H1 (cell line): ENCODE measurements around the gene KCNMA1. TPM values are rescaled to one million over a fixed set of nuclear protein-coding genes. Genes with fewer than 3 reads are reported as not detected.

ENCODE experiments used
- CTCF ChIA-PET: fragments of 300-600 bp; sonication (Branson Sonifier 250); formaldehyde crosslinking; loops from one replicate; lab custom pipeline; 2021; ENCODE audit not compliant: partially characterized antibody; lab: Charles Lee
- POLR2A ChIA-PET: fragments of 300-600 bp; sonication (Branson Sonifier 250); formaldehyde crosslinking; loops from one replicate; lab custom pipeline; 2021; ENCODE audit warnings: inconsistent platforms; ENCODE audit not compliant: partially characterized antibody; lab: Charles Lee
- DNase-seq, 2 experiments: peaks; one replicate each; pipeline versions ENCODE4 v3.0.0 to v3.0.0-alpha.2; 2010 to 2022; ENCODE audit warnings: low spot score in 2 of 2, low read depth in 1 of 2, mixed read lengths in 1 of 2
- FAIRE-seq: peaks from 2 replicates; lab custom pipeline; 2011; peaks lifted over from hg19 to GRCh38; lab: Jason Lieb, UNC
- H2AFZ ChIP-seq: 2 replicates; pipeline ENCODE4 v1.8.1; 2012; ENCODE audit warnings: low read length, inconsistent platforms
- H2AK5ac ChIP-seq: 2 replicates; pipeline ENCODE4 v1.6.1; 2013; ENCODE audit warnings: low read depth, low read length
- H2BK120ac ChIP-seq: replicated peaks from 2 replicates; pipeline ENCODE3; 2013; ENCODE audit warnings: low read depth, low read length, inconsistent platforms
- H2BK12ac ChIP-seq: 2 replicates; pipeline ENCODE4 v1.6.1; 2013; ENCODE audit warnings: low read depth, low read length
- H2BK15ac ChIP-seq: 2 replicates; pipeline ENCODE4 v1.6.1; 2013; ENCODE audit warnings: low read length
- H2BK20ac ChIP-seq: 2 replicates; pipeline ENCODE4 v1.6.1; 2013; ENCODE audit warnings: low read length
- H2BK5ac ChIP-seq: 2 replicates; pipeline ENCODE4 v1.6.1; 2013; ENCODE audit warnings: low read depth, low read length
- H3K14ac ChIP-seq: 2 replicates; pipeline ENCODE4 v1.6.1; 2013; ENCODE audit warnings: inconsistent platforms; ENCODE audit not compliant: insufficient read length
- H3K18ac ChIP-seq: 2 replicates; pipeline ENCODE4 v1.6.1; 2013; ENCODE audit warnings: low read length; ENCODE audit errors: extremely low read depth
- H3K23ac ChIP-seq: 2 replicates; pipeline ENCODE4 v1.6.1; 2013; ENCODE audit warnings: inconsistent platforms; ENCODE audit not compliant: insufficient read length
- H3K23me2 ChIP-seq: 2 replicates; pipeline ENCODE4 v1.6.1; 2013; ENCODE audit warnings: low read depth, low read length
- H3K27ac ChIP-seq: 2 replicates; pipeline ENCODE4 v1.6.1; 2011; ENCODE audit warnings: low read depth, low read length, inconsistent platforms
- H3K27me3 ChIP-seq, 4 experiments: replicated peaks in 1 of 4; 1 replicate in 1 of 4; 2 replicates in 3 of 4; pipeline versions ENCODE4 v1.6.1 to v1.8.1; 2011 to 2013; ENCODE audit warnings: low read length in 3 of 4, mild to moderate bottlenecking in 3 of 4, inconsistent platforms in 2 of 4, mixed read lengths in 2 of 4, moderate library complexity in 1 of 4; ENCODE audit not compliant: control insufficient read depth in 3 of 4, insufficient read depth in 3 of 4; ENCODE audit errors: extremely low read depth in 1 of 4
- H3K36me3 ChIP-seq, 4 experiments: 2 replicates each; pipeline versions ENCODE4 v1.6.1 to v1.8.1; 2011 to 2013; ENCODE audit warnings: mild to moderate bottlenecking in 4 of 4, low read length in 3 of 4, moderate library complexity in 2 of 4, control low read depth in 1 of 4, inconsistent platforms in 1 of 4; ENCODE audit not compliant: insufficient read depth in 4 of 4, control insufficient read depth in 2 of 4
- H3K4ac ChIP-seq: replicated peaks from 2 replicates; pipeline ENCODE3; 2013; ENCODE audit warnings: low read length, low read depth, mixed read lengths, inconsistent platforms; ENCODE audit not compliant: insufficient read length
- H3K4me1 ChIP-seq, 4 experiments: replicated peaks in 1 of 4; 1 replicate in 1 of 4; 2 replicates in 3 of 4; pipeline versions ENCODE4 v1.6.1 to v1.8.1; 2011 to 2013; ENCODE audit warnings: low read length in 3 of 4, inconsistent platforms in 2 of 4, mixed read lengths in 1 of 4; ENCODE audit not compliant: insufficient read depth in 4 of 4, control insufficient read depth in 3 of 4
- H3K4me2 ChIP-seq, 2 experiments: 2 replicates each; pipeline versions ENCODE4 v1.6.1 to v1.8.1; 2011 to 2013; ENCODE audit warnings: low read depth in 2 of 2, low read length in 2 of 2, control low read depth in 1 of 2, inconsistent platforms in 1 of 2, mild to moderate bottlenecking in 1 of 2; ENCODE audit not compliant: insufficient read depth in 1 of 2
- H3K4me3 ChIP-seq, 4 experiments: fragments of 200-600, 300-600 bp in 1 of 4; sonication (generic), shearing (Covaris generic), sonication (Bioruptor Twin) in 1 of 4; 2 replicates each; pipeline versions ENCODE4 v1.5.1 to v1.8.1; 2011 to 2016; ENCODE audit warnings: low read length in 4 of 4, low read depth in 3 of 4, control low read depth in 2 of 4, inconsistent platforms in 2 of 4, mild to moderate bottlenecking in 2 of 4, mixed read lengths in 1 of 4, moderate library complexity in 1 of 4; ENCODE audit not compliant: insufficient read depth in 2 of 4; ENCODE audit errors: extremely low read depth in 1 of 4
- H3K56ac ChIP-seq: replicated peaks from 2 replicates; pipeline ENCODE3; 2013; ENCODE audit warnings: low read depth, mild to moderate bottlenecking, mixed read lengths, low read length, inconsistent platforms; ENCODE audit not compliant: insufficient read length
- H3K79me1 ChIP-seq: 2 replicates; pipeline ENCODE4 v1.6.1; 2013; ENCODE audit warnings: low read depth, low read length, control low read depth
- H3K79me2 ChIP-seq, 2 experiments: 2 replicates each; pipeline versions ENCODE4 v1.6.1 to v1.8.1; 2012 to 2013; ENCODE audit warnings: low read length in 2 of 2, mild to moderate bottlenecking in 2 of 2, inconsistent platforms in 1 of 2; ENCODE audit not compliant: insufficient read depth in 2 of 2, control insufficient read depth in 1 of 2
- H3K9ac ChIP-seq, 4 experiments: replicated peaks in 1 of 4; 1 replicate in 1 of 4; 2 replicates in 3 of 4; pipeline versions ENCODE4 v1.6.1 to v1.8.1; 2011 to 2013; ENCODE audit warnings: low read depth in 3 of 4, low read length in 3 of 4, control low read depth in 2 of 4, mild to moderate bottlenecking in 2 of 4, moderate library complexity in 2 of 4, inconsistent platforms in 1 of 4; ENCODE audit errors: extremely low read depth in 1 of 4
- H3K9me3 ChIP-seq, 2 experiments: 2 replicates each; pipeline versions ENCODE4 v1.6.1 to v1.8.1; 2012 to 2013; ENCODE audit warnings: mild to moderate bottlenecking in 2 of 2, moderate library complexity in 2 of 2, control low read depth in 1 of 2, inconsistent platforms in 1 of 2, low read depth in 1 of 2, low read length in 1 of 2, mixed read lengths in 1 of 2; ENCODE audit not compliant: insufficient read depth in 2 of 2
- H4K20me1 ChIP-seq, 2 experiments: replicated peaks in 1 of 2; 2 replicates each; pipeline versions ENCODE3 to v1.8.1; 2011 to 2013; ENCODE audit warnings: inconsistent platforms in 2 of 2, low read length in 2 of 2, mild to moderate bottlenecking in 1 of 2; ENCODE audit not compliant: insufficient read depth in 2 of 2, control insufficient read depth in 1 of 2
- H4K5ac ChIP-seq: 2 replicates; pipeline ENCODE4 v1.6.1; 2013; ENCODE audit warnings: low read length, low read depth, mixed read lengths, inconsistent platforms; ENCODE audit not compliant: insufficient read length
- H4K8ac ChIP-seq: 2 replicates; pipeline ENCODE4 v1.8.0; 2013; ENCODE audit warnings: mild to moderate bottlenecking, moderate library complexity, low read length, inconsistent platforms; ENCODE audit not compliant: insufficient read depth; ENCODE audit errors: extremely low read depth
- H4K91ac ChIP-seq: replicated peaks from 2 replicates; pipeline ENCODE3; 2013; ENCODE audit warnings: low read length, mixed read lengths, inconsistent platforms; ENCODE audit not compliant: insufficient read length
- JUN ChIP-seq: IDR thresholded peaks from 2 replicates; pipeline ENCODE4 v1.6.1; 2011; ENCODE audit warnings: low read depth, mild to moderate bottlenecking, improper control_type of control experiment, low read length
- MAFK ChIP-seq: IDR thresholded peaks from 2 replicates; pipeline ENCODE4 v1.6.1; 2012; ENCODE audit warnings: low read depth, mild to moderate bottlenecking, improper control_type of control experiment, low read length
- POLR2AphosphoS5 ChIP-seq: IDR thresholded peaks from 2 replicates; pipeline ENCODE4 v1.6.1; 2011; ENCODE audit warnings: low read depth, low read length
- SAP30 ChIP-seq: fragments of 300-600 bp; sonication (generic); IDR thresholded peaks from 2 replicates; pipeline ENCODE4 v1.7.1; 2012; ENCODE audit warnings: low read length, moderate library complexity, mild to moderate bottlenecking, inconsistent platforms; ENCODE audit not compliant: insufficient read depth, insufficient replicate concordance
- SP2 ChIP-seq: IDR thresholded peaks from 2 replicates; pipeline ENCODE4 v1.6.1; 2012; ENCODE audit warnings: mild to moderate bottlenecking, low read length, inconsistent platforms
- WGBS, 2 experiments: shearing (Covaris generic) in 1 of 2; methylation state at CpG; one replicate each; pipeline versions ENCODE4 v1.1.6 to v1.1.7; 2013 to 2015; ENCODE audit warnings: low lambda C conversion rate in 2 of 2, mixed read lengths in 2 of 2, inconsistent platforms in 1 of 2, low coverage in 1 of 2, missing lambda C conversion rate in 1 of 2; ENCODE audit not compliant: insufficient replicate concordance in 2 of 2, insufficient coverage in 1 of 2, insufficient read length in 1 of 2; ENCODE audit errors: extremely low coverage in 1 of 2, missing lambda C conversion rate in 1 of 2; 5-methylcytosine and 5-hydroxymethylcytosine counted together
- polyA plus RNA-seq, 7 experiments: library from polyadenylated mRNA; depleted of rRNA in 3 of 7; stranded (reverse) in 5 of 7; unstranded in 2 of 7; fragments of >200 nt in 5 of 7; fragments of 200-250 nt in 2 of 7; gene quantifications; 1 replicate in 5 of 7; 2 replicates in 1 of 7; 4 replicates in 1 of 7; pipeline versions ENCODE4 v1.2.1 to v1.2.3, GENCODE V29; 2011 to 2013; ENCODE audit warnings: missing spikeins in 2 of 7, mixed read lengths in 2 of 7
- total RNA-seq: library from RNA; stranded (reverse); fragmentation: NEBNext Ultra II Directional; extraction: Animal tissue kit (Norgen Biotek cat#: 25700); gene quantifications from 2 replicates; pipeline ENCODE4 v1.2.1, GENCODE V29; 2021
- TF ChIP-seq, protein P1 (sequence below): IDR thresholded peaks from 2 replicates; pipeline ENCODE4 v1.6.1; 2011; ENCODE audit warnings: low read depth, mild to moderate bottlenecking, low read length; ENCODE audit not compliant: insufficient read depth

KCNMA1 gene
- total and polyA plus RNA-seq, 2 of the 8 experiments (the other 6 are each of a cell fraction or from before 2014, with no cell fraction given) = 10.2 to 11.1 TPM

DNA sequence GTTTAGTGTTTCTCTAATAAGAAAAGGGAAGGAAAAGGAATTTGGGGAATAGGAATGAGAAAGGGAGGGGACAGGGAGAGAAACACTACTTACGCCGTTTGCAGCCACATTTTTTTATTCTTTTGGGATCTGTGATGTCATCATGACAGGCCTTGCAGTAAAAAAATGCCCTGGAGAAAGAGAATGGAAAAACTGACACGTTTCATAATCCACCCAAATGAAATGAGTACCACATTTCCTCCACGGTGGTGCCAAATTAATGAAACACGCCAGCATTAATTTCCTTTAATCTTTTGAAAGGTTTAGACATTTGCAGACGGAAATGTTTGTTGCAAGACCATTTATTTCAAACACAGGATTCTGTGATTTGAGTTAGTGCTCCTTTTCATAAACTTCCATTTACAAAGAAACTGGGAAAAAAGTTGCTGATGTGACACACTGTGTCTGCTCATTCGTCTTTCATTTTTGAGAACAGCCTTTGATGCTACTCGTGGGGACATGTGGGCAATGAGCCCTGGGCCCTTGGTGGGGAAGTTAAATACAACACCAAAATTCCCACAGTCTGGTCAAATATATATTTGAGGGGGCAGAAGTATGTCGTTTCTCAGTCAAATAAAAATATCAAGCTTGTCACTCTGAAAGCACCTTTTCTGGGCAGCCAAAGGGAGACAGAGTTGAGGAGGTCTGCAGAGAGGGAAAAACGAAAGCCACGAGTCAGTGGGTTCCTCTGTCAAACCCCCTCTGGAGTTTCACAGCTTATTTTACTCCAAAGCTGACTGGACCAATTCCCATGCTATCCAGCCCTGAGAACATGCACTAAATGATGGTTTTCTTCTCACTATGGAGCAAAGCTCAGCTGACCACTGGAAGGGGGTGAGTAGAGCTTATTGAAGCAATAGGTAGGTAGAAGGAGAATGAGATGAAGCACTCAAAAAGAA is 625.5 kb downstream of the KCNMA1 start:
- Histone ChIP-seq H3K36me3 (no peaks in the 10 kb centered on the region; a peak in 1 of 8 replicates), H3K79me2 (no peaks in the 10 kb centered on the region), H3K9me3 (peaks cover 1 to 4% of the 10 kb centered on the region in 2 experiments; a peak in 1 of 4 replicates), H2BK5ac (no peak overlapping the region), H3K27ac (no peak overlapping the region), H3K14ac (no peak overlapping the region), H3K4me3 (no peak overlapping the region), H2BK12ac (no peak overlapping the region), H3K4me2 (no peak overlapping the region), H2BK120ac (no peak overlapping the region), H2AFZ (no peak overlapping the region), H4K91ac (no peak overlapping the region), H3K79me1 (no peaks in the 10 kb centered on the region), H3K27me3 (no peaks in the 10 kb centered on the region), H3K4me1 (no peaks in the 10 kb centered on the region), H3K56ac (no peak overlapping the region), H4K5ac (no peak overlapping the region), H3K23ac (no peak overlapping the region), H4K8ac (no peak overlapping the region), H3K9ac (no peak overlapping the region), H3K4ac (no peak overlapping the region), H3K23me2 (no peaks in the 10 kb centered on the region; the same call in 1 of the 2 replicates), H2AK5ac (no peak overlapping the region), H4K20me1 (no peaks in the 10 kb centered on the region), H2BK20ac (no peak overlapping the region), H3K18ac (no peak overlapping the region), H2BK15ac (no peak overlapping the region)
- no peak for TF ChIP-seq SP2
- TF ChIP-seq SAP30 = no peak
- no peak for TF ChIP-seq POLR2AphosphoS5
- TF ChIP-seq, protein P1, sequence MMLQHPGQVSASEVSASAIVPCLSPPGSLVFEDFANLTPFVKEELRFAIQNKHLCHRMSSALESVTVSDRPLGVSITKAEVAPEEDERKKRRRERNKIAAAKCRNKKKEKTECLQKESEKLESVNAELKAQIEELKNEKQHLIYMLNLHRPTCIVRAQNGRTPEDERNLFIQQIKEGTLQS = no peak
- no peak for TF ChIP-seq JUN
- no peak for TF ChIP-seq MAFK
- WGBS, 2 experiments = 87% methylated on average over 11 of the region's 11 CpGs; no CpG with 5 or more reads in 1 of the 2 experiments
- FAIRE-seq (no peak), DNase-seq (no peak)
- ChIA-PET CTCF (interaction anchor here (0.9 kb wide), 2 partner anchors 16 to 98 kb away, joined by 3 read pairs; no protein-coding TSS in a partner anchor), POLR2A (no interaction called here)
